Prostate gland (tissue), 2 donors: ENCODE results near the gene NSG2. TPM values are rescaled to one million over a fixed set of nuclear protein-coding genes. Genes with fewer than 3 reads are reported as not detected.

Experiments used
- DNase-seq: peaks from one replicate; pipeline ENCODE4 v3.0.0-alpha.2; 2019; ENCODE audit warnings: low spot score
- H3K27ac ChIP-seq, 2 donors: fragments of 200-600 bp; sonication (generic); 2 replicates each; pipeline ENCODE4 v1.5.1; 2017 to 2019
- H3K27me3 ChIP-seq: fragments of 200-600 bp; sonication (generic); replicated peaks from 2 replicates; pipeline ENCODE4 v1.5.1; 2019; ENCODE audit not compliant: insufficient read depth
- H3K36me3 ChIP-seq, 2 donors: fragments of 200-600 bp; sonication (generic); 1 replicate in 1 of 2; 2 replicates in 1 of 2; pipeline versions ENCODE4 v1.5.1 to v1.8.1; 2017 to 2019
- H3K4me1 ChIP-seq: fragments of 200-600 bp; sonication (generic); replicated peaks from 2 replicates; pipeline ENCODE4 v1.5.1; 2019
- H3K4me3 ChIP-seq, 2 donors: fragments of 200-600 bp; sonication (generic); 2 replicates each; pipeline ENCODE4 v1.5.1; 2017 to 2019
- H3K9me3 ChIP-seq: fragments of 200-600 bp; sonication (generic); 2 replicates; pipeline ENCODE4 v1.5.1; 2017
- POLR2A ChIP-seq: fragments of 450-650 bp; IDR thresholded peaks from one replicate; pipeline ENCODE4 v1.6.1; 2016; ENCODE audit warnings: antibody characterized with exemption, mild to moderate bottlenecking
- POLR2AphosphoS5 ChIP-seq: sonication (generic); formaldehyde crosslinking; IDR thresholded peaks from one replicate; pipeline ENCODE4 v1.6.1; 2017; ENCODE audit warnings: antibody characterized with exemption
- WGBS: methylation state at CpG from one replicate; pipeline ENCODE4 v1.1.5; 2018; 5-methylcytosine and 5-hydroxymethylcytosine counted together
- intact Hi-C: fragments of 100-400 bp; cut with DNase I; formaldehyde crosslinking; loops from one replicate; pipeline ENCODE4 v1.14.2; 2022
- total RNA-seq, 2 donors: library from RNA; depleted of rRNA; stranded (reverse); fragments of >200 nt; gene quantifications; one replicate each; pipeline ENCODE4 v1.1.0, GENCODE V29; 2016
- TF ChIP-seq, protein P1 (sequence below), 4 experiments: fragments of 200-600 bp in 2 of 4; fragments of 450-650 bp in 2 of 4; sonication (generic) in 2 of 4; IDR thresholded peaks; 1 replicate in 3 of 4; 2 replicates in 1 of 4; pipeline ENCODE4 v1.5.1; 2016 to 2019; ENCODE audit warnings: antibody characterized with exemption in 4 of 4, mild to moderate bottlenecking in 2 of 4, moderate library complexity in 2 of 4

The NSG2 gene
- total RNA-seq = under 1 TPM in 1 of 2 donors, not detected in 1; 0.74 TPM

DNA sequence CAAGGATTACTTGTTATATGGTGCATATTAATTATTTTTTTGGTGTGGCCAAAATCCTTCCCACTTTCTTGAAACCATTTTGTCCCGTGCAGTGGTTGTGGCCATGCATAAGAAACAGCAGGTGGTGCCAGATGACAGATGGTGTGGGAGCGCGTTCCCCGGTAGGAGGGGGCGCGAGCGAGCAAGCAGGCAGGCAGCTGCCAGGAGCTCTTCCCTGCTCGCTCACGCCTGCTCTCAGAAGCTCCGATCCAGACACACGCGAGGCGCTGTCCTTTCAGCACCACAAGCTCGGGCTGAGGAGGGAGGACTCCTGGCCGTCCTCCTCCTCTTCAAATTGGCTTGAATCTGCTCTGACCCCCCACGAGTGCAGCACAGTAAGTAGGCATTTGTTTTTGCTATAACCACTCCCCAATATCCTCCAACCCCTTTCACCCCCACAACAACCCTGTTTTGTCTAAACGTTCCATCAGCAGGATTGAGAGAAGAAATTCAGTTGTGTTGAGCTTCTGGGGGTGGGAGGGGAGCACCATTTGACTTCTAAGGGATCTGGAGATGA is at the start of gene NSG2:
Gene NSG2 (plus strand): TSS at position 237 of the 556 bp plus-strand sequence. CDS start 1,050 bp downstream, outside the sequence.
- TF ChIP-seq POLR2A (no peak), POLR2AphosphoS5 (peak; percentile 47)
- TF ChIP-seq, protein P1, sequence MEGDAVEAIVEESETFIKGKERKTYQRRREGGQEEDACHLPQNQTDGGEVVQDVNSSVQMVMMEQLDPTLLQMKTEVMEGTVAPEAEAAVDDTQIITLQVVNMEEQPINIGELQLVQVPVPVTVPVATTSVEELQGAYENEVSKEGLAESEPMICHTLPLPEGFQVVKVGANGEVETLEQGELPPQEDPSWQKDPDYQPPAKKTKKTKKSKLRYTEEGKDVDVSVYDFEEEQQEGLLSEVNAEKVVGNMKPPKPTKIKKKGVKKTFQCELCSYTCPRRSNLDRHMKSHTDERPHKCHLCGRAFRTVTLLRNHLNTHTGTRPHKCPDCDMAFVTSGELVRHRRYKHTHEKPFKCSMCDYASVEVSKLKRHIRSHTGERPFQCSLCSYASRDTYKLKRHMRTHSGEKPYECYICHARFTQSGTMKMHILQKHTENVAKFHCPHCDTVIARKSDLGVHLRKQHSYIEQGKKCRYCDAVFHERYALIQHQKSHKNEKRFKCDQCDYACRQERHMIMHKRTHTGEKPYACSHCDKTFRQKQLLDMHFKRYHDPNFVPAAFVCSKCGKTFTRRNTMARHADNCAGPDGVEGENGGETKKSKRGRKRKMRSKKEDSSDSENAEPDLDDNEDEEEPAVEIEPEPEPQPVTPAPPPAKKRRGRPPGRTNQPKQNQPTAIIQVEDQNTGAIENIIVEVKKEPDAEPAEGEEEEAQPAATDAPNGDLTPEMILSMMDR (IDR thresholded peaks at IDR 0.05) = peak in 3 of 4 experiments; percentile 59 to 87 (median 65)
- H3K9me3 ChIP-seq = no peaks in the 10 kb centered on the region
- no peaks in the 10 kb centered on the region for H3K36me3 ChIP-seq
- H3K4me3 ChIP-seq = no peak within 1 kb of the TSS
- H3K27me3 ChIP-seq = peaks cover 2% of the 10 kb centered on the region
- DNase-seq = peak; percentile 74
- H3K4me1 ChIP-seq = no peaks in the 10 kb centered on the region
- intact Hi-C loops = loop anchor here (2.0 kb wide), 1 partner anchor 265 kb away; no protein-coding TSS in a partner anchor
- 3% methylated on average over 17 of the region's 17 CpGs for WGBS
- no peak within 1 kb of the TSS for H3K27ac ChIP-seq

DNA sequence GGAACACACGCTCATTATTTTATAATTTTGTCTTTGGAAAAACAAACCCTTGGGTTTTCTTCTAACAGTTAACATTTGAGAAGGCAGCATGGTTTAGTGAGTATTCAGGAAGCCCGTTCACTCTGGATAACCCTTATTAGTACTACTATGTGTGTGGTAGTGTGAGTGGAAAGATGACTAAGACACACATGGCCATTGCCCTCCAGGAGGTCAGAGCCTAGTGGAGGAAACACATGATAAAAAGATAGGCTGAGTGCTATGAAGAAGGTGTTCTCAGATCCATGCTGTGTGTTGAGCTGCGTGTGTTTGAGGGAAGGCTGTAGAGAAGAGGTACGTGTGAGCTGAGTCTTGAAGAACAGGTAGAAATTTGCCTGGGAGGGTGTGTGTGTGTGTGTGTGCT is 48.2 kb upstream of the NSG2 start:
- no peaks in the 10 kb centered on the region for H3K27me3 ChIP-seq
- WGBS = 73% methylated on average over 4 of the region's 4 CpGs
- no peak overlapping the region for H3K4me3 ChIP-seq
- intact Hi-C loops = no loop called here
- no peak overlapping the region for H3K27ac ChIP-seq
- H3K4me1 ChIP-seq = no peaks in the 10 kb centered on the region
- no peaks in the 10 kb centered on the region for H3K9me3 ChIP-seq
- H3K36me3 ChIP-seq = no peaks in the 10 kb centered on the region
- TF ChIP-seq POLR2AphosphoS5 = no peak
- TF ChIP-seq, protein P1 (IDR thresholded peaks at IDR 0.05) = no peak
- TF ChIP-seq POLR2A = no peak
- DNase-seq = no peak

DNA sequence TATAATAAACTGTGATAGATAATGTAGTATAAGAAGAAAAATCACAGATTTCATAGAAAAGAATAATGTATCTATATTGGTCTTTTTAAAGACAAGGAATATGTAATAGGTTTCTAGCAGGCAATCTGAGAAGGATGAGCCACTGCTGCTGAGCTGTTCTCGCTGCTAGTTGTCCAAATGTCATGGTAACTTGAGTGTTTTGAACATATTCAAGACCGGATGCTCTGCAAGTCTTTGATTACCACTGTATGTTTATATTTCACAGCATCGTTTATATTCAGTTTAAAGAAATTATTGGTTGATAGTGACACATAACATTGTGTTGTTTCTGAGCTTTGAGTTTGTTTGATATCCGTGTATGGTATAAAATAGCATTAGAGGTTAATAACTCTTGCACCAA is 47.0 kb upstream of the NSG2 start:
- intact Hi-C loops = no loop called here
- DNase-seq = no peak
- H3K27me3 ChIP-seq = no peaks in the 10 kb centered on the region
- WGBS = 60% methylated on average over 4 of the region's 4 CpGs
- H3K27ac ChIP-seq = no peak overlapping the region
- TF ChIP-seq, protein P1 (IDR thresholded peaks at IDR 0.05) = no peak
- TF ChIP-seq POLR2A (no peak), POLR2AphosphoS5 (no peak)
- H3K4me3 ChIP-seq = no peak overlapping the region
- no peaks in the 10 kb centered on the region for H3K36me3 ChIP-seq
- H3K4me1 ChIP-seq = no peaks in the 10 kb centered on the region
- H3K9me3 ChIP-seq = no peaks in the 10 kb centered on the region

DNA sequence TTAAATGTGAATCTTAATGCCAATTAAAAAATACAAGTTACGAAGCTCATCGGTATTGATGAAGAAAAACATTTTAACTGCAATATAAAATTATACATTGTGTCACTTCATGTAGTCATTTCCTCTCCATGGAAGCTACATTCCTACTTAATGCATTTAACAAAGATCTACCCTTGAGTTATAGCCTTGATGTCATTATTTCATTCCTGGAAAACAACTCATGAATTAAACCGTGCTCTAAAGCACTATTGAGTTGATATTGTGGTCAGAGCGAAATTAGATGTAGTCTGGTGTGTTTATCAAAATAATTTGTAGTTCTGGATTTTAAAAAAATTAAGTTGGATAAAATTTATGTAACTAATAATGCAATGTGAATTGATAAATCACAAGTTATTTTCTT is 45.4 kb upstream of the NSG2 start:
- WGBS = 84% methylated on average over 4 of the region's 4 CpGs
- intact Hi-C loops = no loop called here

More for the DNA sequence above, 45.4 kb upstream of the NSG2 start:
- Histone ChIP-seq H3K27ac (no peak overlapping the region), H3K9me3 (no peaks in the 10 kb centered on the region), H3K27me3 (no peaks in the 10 kb centered on the region), H3K4me3 (no peak overlapping the region), H3K36me3 (no peaks in the 10 kb centered on the region), H3K4me1 (no peaks in the 10 kb centered on the region)
- DNase-seq = no peak
- no peak for TF ChIP-seq POLR2A
- TF ChIP-seq POLR2AphosphoS5 = no peak
- TF ChIP-seq, protein P1 (IDR thresholded peaks at IDR 0.05) = no peak
